Upper lobe of left lung (tissue), 4 donors: Measurements from ENCODE around the gene ARMH3.

ENCODE experiments used
- CTCF ChIP-seq, 6 experiments: fragments of 450-650 bp in 4 of 6; fragments of 200-600 bp in 2 of 6; sonication (generic) in 2 of 6; IDR thresholded peaks; one replicate each; pipeline ENCODE4 v1.5.1; 2016 to 2019; ENCODE audit warnings: antibody characterized with exemption in 6 of 6
- EP300 ChIP-seq, 4 donors: sonication (generic); formaldehyde crosslinking; IDR thresholded peaks; one replicate each; pipeline ENCODE4 v1.5.1; 2017; ENCODE audit warnings: antibody characterized with exemption in 4 of 4, control low read depth in 2 of 4
- POLR2A ChIP-seq, 4 donors: fragments of 450-650 bp; IDR thresholded peaks; one replicate each; pipeline ENCODE4 v1.5.1; 2016 to 2017; ENCODE audit warnings: antibody characterized with exemption in 4 of 4, mild to moderate bottlenecking in 2 of 4
- POLR2AphosphoS5 ChIP-seq, 2 donors: sonication (generic); formaldehyde crosslinking; IDR thresholded peaks; one replicate each; pipeline ENCODE4 v1.5.1; 2017; ENCODE audit warnings: antibody characterized with exemption in 2 of 2

- TF ChIP-seq CTCF (IDR thresholded peaks at IDR 0.05): no peak
- no peak for TF ChIP-seq EP300 (IDR thresholded peaks at IDR 0.05)
- no peak for TF ChIP-seq POLR2AphosphoS5 (IDR thresholded peaks at IDR 0.05)
- TF ChIP-seq POLR2A (IDR thresholded peaks at IDR 0.05): no peak
These were observed 241.4 kb downstream of the ARMH3 start for GRCh38 chr10:101814466-101815071.
